A549 (cell line): ENCODE measurements around the gene LGALS7.

Source experiments
- MAZ ChIP-seq: fragments of 150-350 bp; IDR thresholded peaks from 2 replicates; pipeline ENCODE4 v1.6.1; 2014; ENCODE audit warnings: antibody characterized with exemption, low read depth, low read length, borderline replicate concordance
- ZFP36 ChIP-seq: fragments of 450-650 bp; IDR thresholded peaks from 2 replicates; pipeline ENCODE4 v1.6.1; 2014; ENCODE audit warnings: borderline replicate concordance; ENCODE audit not compliant: partially characterized antibody

- TF ChIP-seq ZFP36: no peak
- TF ChIP-seq MAZ: no peak
Measured at GRCh38 chr19:38769635-38770211, 3.6 kb downstream of the LGALS7 start.
